Measurements from ENCODE around the gene PIK3IP1. TPM values are rescaled to one million over a fixed set of nuclear protein-coding genes. Genes with fewer than 3 reads are reported as not detected.

PIK3IP1 gene
- total and polyA plus RNA-seq, 9 of the 15 experiments (the other 6 are each of a cell fraction or from before 2014, with no cell fraction given), result 0.11 to 1.3 (median 0.77) TPM

DNA sequence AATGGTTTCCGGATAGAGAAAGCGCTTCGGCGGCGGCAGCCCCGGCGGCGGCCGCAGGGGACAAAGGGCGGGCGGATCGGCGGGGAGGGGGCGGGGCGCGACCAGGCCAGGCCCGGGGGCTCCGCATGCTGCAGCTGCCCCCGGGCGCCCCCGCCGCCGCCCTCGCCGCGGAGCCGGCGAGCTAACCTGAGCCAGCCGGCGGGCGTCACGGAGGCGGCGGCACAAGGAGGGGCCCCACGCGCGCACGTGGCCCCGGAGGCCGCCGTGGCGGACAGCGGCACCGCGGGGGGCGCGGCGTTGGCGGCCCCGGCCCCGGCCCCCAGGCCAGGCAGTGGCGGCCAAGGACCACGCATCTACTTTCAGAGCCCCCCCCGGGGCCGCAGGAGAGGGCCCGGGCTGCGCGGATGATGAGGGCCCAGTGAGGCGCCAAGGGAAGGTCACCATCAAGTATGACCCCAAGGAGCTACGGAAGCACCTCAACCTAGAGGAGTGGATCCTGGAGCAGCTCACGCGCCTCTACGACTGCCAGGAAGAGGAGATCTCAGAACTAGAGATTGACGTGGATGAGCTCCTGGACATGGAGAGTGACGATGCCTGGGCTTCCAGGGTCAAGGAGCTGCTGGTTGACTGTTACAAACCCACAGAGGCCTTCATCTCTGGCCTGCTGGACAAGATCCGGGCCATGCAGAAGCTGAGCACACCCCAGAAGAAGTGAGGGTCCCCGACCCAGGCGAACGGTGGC lies 15.7 kb downstream of the PIK3IP1 start:
- CTCF ChIA-PET (ENCODE audit: low intra/inter-chr PET ratio), result interaction anchor here (0.7 kb wide), 1 partner anchor 51 kb away, joined by 4 read pairs; no protein-coding TSS in a partner anchor
- Histone ChIP-seq H3K9ac (ENCODE audit: insufficient read depth in 1 of 2, low read depth in 2 of 2, low read length in 2 of 2) (no peak overlapping the region), H2AFZ (ENCODE audit: low read depth, low read length) (no peak overlapping the region), H3K4me1 (replicated peaks in 1 of 2; ENCODE audit: control insufficient read depth in 2 of 2, insufficient read depth in 2 of 2, low read length in 2 of 2) (peaks cover 0 to 2% of the 10 kb centered on the region in 2 experiments; a peak in 1 of 5 replicates), H3K27me3 (ENCODE audit: control insufficient read depth in 2 of 2, insufficient read depth in 2 of 2, low read length in 2 of 2) (no peaks in the 10 kb centered on the region), H3K36me3 (ENCODE audit: control insufficient read depth, insufficient read depth, low read length) (peaks cover 24% of the 10 kb centered on the region; the same call in 2 of the 3 replicates), H3K4me3 (no peak overlapping the region), H3K9me3 (replicated peaks; ENCODE audit: control insufficient read depth, insufficient read depth, low read depth, low read length) (no peaks in the 10 kb centered on the region), H4K20me1 (replicated peaks; ENCODE audit: control insufficient read depth, insufficient read depth, low read length) (no peaks in the 10 kb centered on the region), H3K9me1 (ENCODE audit: control insufficient read depth, insufficient read depth, low read length) (no peaks in the 10 kb centered on the region), H3K79me2 (ENCODE audit: control insufficient read depth, insufficient read depth, low read length) (no peaks in the 10 kb centered on the region), H3K27ac (ENCODE audit: extremely low read depth, low read depth, low read length) (no peak overlapping the region), H3K4me2 (ENCODE audit: insufficient read depth, low read length) (no peak overlapping the region)
- 97% methylated on average over 13 of the region's 69 CpGs for WGBS (ENCODE audit: insufficient coverage, low coverage, missing lambda C conversion rate)
- TF ChIP-seq TBP (optimal IDR thresholded peaks at IDR 0.05; ENCODE audit: low read depth, low read length), result no peak
- TF ChIP-seq E2F8 (IDR thresholded peaks at IDR 0.05; ENCODE audit: low read depth, partially characterized antibody), result no peak
- TF ChIP-seq, protein P1, sequence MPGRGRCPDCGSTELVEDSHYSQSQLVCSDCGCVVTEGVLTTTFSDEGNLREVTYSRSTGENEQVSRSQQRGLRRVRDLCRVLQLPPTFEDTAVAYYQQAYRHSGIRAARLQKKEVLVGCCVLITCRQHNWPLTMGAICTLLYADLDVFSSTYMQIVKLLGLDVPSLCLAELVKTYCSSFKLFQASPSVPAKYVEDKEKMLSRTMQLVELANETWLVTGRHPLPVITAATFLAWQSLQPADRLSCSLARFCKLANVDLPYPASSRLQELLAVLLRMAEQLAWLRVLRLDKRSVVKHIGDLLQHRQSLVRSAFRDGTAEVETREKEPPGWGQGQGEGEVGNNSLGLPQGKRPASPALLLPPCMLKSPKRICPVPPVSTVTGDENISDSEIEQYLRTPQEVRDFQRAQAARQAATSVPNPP (IDR thresholded peaks at IDR 0.05; ENCODE audit: borderline replicate concordance, insufficient read depth, insufficient read length), result no peak
- no peak for TF ChIP-seq UBTF (IDR thresholded peaks at IDR 0.05; ENCODE audit: borderline replicate concordance in 1 of 2, low read depth in 2 of 2, low read length in 2 of 2)
- no peak for TF ChIP-seq ZKSCAN3 (CRISPR knock-in tag; IDR thresholded peaks at IDR 0.05)
- TF ChIP-seq, protein P2, sequence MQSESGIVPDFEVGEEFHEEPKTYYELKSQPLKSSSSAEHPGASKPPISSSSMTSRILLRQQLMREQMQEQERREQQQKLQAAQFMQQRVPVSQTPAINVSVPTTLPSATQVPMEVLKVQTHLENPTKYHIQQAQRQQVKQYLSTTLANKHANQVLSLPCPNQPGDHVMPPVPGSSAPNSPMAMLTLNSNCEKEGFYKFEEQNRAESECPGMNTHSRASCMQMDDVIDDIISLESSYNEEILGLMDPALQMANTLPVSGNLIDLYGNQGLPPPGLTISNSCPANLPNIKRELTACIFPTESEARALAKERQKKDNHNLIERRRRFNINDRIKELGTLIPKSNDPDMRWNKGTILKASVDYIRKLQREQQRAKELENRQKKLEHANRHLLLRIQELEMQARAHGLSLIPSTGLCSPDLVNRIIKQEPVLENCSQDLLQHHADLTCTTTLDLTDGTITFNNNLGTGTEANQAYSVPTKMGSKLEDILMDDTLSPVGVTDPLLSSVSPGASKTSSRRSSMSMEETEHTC (IDR thresholded peaks at IDR 0.05), result no peak
- no peak for TF ChIP-seq SIN3B (IDR thresholded peaks at IDR 0.05; ENCODE audit: low read depth)
- no peak for TF ChIP-seq YBX1 (IDR thresholded peaks at IDR 0.05)
- TF ChIP-seq, protein P3, sequence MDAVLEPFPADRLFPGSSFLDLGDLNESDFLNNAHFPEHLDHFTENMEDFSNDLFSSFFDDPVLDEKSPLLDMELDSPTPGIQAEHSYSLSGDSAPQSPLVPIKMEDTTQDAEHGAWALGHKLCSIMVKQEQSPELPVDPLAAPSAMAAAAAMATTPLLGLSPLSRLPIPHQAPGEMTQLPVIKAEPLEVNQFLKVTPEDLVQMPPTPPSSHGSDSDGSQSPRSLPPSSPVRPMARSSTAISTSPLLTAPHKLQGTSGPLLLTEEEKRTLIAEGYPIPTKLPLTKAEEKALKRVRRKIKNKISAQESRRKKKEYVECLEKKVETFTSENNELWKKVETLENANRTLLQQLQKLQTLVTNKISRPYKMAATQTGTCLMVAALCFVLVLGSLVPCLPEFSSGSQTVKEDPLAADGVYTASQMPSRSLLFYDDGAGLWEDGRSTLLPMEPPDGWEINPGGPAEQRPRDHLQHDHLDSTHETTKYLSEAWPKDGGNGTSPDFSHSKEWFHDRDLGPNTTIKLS (IDR thresholded peaks at IDR 0.05; ENCODE audit: borderline replicate concordance, low read depth), result no peak
- BruUV-seq (replicated peaks), result no TSS peak
- FAIRE-seq (no peak), ATAC-seq (no peak), DNase-seq (ENCODE audit: extremely low read depth in 1 of 4, low spot score in 3 of 4) (no peak)
- in situ Hi-C loops (cut with MboI), result no loop called here
- intact Hi-C loops (cut with micrococcal nuclease), result no loop called here
- POLR2A ChIA-PET, result no interaction called here
